Renal cortical epithelial cell (primary cell): ENCODE measurements around the gene BAHCC1. TPM values are rescaled to one million over a fixed set of nuclear protein-coding genes. Genes with fewer than 3 reads are reported as not detected.
"Not testable (repeated sequence)": the region's sequence is repeated elsewhere in the genome, so short reads cannot be mapped to it uniquely, and the experiment has no call there.

ENCODE experiments used
- DNase-seq: peaks from one replicate; pipeline ENCODE4 v3.0.0-alpha.2; 2011; ENCODE audit warnings: low read depth
- total RNA-seq: library from RNA; depleted of rRNA; stranded (reverse); fragments of >200 nt; gene quantifications from 2 replicates; pipeline ENCODE4 v1.2.3, GENCODE V29; 2014

Gene BAHCC1
- total RNA-seq, 1 donor from 2014 or later: 13.2 TPM

DNA sequence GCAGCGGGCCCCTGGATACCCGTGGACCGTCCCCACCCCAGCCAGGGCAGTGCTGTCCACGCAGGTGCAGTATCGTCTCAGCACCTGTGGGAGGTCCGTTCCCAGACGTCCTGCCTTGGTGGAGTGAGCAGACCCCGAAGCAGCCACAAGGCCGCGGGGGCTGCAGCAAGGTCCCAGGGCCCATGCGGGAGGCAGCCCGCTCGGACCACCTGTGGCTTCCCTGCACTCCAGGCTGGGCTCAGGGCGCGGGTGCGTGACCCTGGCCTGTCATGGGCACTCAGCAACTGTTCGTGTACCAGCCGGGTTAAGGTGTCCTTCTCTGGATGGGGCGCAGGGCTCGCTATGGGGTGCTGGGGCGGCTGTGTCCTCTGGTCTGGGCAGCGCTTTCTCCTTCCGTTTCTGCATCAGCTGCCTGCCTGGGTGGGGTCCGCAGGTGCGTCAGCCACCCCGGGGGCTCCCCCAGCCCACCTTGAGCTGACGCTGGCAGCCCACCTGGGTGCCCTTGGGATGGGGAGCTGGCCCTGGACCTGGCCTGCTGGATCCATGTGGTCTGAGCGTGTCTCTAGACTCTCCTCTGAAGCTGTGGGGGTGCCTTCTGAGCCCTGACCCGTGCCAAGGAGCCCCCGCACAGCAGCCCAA lies 18.4 kb downstream of the BAHCC1 start:
- no peak for DNase-seq

DNA sequence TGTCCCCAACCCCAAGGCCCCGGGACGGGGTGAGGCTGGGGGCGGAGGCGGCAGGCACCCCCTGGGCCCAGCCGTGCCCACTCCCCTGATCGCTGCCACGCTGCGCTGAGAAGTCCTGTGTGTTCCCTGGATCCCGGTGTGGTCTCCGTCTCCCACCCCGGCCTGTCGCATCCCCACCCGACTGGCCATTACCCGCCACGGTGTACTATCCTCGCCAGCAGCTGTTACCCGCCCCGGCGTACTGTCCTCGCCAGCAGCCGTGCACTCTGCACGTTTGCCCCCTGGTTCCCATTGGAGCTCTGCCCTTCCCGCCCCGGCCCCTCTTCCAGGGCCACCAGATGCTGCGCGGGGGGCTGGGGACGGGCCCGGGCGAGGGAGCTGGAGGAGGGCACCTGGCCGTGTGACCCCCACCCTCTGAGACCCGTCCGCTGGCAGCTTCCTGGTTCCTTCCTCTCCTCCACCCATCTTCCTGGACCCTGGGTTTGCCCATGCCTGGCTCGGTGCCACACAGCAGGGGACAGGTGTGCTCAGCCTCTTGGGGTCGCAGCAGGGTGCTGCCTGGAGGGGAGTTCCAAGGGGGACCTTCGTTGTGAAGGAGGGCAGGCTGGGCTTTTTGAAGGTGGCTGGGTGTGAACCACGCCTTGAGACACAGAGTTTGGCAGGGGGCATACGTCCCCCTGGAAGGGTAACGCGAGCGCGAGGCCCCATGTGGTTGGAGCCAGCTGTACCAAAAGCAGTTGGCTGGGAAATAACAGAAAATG lies 19.7 kb downstream of the BAHCC1 start:
- DNase-seq: no peak

DNA sequence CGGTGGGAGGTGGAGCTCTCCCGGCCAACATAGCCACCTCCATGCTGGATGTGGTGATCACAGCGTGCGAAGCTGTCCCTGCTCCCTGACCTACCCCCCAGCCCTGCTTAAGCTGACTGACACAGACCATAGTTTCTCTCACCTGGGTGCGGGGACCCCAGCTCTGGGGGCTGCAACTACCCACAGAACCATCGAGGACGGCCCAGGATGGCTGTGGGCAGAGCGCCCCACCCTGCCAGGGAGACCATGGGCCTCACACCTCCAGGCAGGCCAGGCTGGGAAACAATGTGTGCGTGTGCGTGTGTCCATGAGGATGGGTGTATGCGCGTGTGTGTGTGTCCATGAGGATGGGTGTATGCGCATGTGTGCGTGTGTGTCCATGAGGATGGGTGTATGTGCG lies 20.4 kb downstream of the BAHCC1 start:
- DNase-seq: no peak

DNA sequence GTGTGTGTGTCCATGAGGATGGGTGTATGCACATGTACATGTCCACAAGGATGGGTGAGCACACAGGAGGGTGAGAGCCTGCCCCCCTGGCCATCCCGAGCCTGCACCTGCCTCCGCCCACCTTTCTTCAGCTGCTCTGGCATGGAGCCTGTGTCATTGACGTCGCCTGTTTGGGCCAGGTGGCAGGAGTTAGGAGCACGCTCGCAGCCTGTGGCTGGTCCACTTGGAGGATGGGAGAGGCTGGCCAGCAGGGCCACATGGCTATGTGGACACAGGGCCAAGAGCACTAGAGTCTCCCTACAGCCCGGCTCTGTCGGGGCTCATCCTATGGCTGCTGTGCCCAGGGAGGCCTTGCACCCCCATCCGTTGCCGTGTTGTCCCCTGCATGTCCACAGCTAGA lies 21.4 kb downstream of the BAHCC1 start:
- no peak for DNase-seq

DNA sequence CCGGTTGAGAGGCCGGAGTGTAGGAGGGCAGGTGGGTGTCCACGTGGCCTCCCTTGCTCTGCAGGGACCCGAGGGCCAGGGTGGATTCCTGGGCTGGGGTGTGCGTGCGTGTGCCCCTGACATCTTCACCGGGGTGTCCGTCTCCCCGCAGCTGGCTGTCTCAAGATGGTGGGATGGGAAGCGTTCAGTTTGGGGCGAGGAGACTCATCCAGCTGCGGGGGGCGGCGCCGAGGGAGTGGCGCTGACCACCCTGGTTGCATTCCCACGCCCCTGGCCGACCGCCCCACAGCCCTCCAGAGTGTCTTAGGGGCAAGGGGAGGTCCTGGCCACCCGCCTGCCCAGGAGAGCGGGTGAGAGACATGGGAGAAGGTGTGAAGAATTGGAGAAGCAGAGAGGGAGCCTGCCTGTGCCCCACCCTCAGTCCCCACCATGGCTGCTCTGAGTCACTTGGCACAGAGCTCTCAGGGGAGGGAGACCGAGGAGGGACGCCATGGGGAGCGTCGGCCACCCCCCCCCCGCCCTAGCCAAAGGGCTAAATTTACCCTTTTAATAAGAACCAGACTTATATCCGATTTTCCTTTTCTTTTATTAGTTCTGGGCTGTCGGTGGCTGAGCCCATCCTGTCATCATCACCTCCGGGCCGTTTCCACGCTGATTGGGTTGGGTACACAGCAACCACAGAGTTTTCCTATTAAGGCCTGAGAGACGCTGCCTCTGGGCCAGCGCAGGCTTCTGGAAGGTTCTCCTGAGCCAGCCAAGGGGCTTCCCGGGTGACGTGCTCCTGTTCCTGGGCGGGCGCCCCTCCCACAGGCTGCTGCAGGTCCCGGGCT lies 22.0 kb downstream of the BAHCC1 start:
- no peak for DNase-seq

DNA sequence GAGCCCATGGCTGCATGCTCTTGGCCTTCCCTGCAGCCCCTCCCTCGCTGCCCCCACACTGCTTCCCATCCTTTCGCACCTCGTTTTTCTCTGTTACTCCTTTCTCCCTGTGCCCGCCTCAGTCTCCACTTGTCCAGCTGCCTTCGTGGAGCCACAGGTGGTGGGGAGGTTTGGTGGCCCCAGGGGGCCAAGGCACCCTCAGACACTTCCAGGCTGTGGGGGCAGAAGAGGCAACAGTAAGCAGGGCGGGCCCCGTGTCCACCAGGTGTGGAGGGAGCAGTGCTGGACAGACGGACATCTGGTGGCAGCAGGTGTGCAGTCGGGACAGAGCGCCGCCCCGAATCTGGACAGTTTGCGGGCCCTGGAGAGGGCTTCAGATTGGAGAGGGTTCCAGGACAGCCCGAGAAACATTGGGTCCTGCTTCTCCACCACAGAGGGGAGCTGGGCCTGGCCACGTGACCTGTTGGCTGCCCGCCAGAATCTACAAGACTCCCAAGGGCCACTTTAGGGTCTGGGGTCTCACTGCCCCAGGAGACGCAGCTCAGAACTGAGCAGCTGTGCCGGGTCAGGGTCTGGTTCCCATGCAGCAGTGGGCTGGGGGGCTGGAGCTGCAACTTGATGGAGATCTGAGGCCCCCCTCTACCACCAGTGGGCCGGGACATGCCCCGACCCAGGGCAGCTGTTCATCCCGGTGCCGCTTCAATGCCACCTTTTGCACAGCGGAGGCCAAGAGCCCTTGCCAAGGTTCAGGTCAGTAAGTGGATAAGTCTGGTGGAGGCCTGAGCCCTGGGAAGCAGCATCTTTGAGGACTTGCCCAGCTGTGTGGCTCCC lies 22.8 kb downstream of the BAHCC1 start:
- DNase-seq: no peak

DNA sequence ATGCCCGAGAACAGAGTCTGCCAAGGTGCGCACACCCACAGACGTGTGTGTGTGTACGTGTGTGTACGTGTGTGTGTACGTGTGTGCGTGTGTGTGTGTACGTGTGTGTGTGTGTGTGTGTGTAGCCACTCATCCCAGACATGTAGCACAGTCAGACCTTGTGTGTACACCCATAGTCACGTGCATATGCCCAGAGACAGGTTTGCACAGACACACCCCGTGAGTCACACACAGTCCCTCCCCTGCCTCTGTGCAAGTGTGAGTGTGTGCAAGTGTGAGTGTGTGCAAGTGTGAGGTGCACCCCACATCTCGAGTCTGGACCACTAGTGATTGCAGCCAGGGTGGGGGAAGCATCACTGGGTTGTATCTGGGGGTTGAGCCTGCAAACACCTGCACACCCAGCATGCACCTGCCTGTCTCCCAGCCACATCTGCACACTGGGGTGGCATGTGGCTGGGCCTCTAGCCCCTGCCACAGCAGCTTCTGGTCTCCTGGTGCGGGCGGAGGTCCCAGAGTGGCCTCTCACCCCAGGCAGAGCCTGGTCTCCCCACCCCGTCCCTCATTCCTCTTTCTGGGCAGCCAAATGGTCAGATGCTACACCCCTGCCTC lies 23.6 kb downstream of the BAHCC1 start:
- DNase-seq: peak; percentile 54

DNA sequence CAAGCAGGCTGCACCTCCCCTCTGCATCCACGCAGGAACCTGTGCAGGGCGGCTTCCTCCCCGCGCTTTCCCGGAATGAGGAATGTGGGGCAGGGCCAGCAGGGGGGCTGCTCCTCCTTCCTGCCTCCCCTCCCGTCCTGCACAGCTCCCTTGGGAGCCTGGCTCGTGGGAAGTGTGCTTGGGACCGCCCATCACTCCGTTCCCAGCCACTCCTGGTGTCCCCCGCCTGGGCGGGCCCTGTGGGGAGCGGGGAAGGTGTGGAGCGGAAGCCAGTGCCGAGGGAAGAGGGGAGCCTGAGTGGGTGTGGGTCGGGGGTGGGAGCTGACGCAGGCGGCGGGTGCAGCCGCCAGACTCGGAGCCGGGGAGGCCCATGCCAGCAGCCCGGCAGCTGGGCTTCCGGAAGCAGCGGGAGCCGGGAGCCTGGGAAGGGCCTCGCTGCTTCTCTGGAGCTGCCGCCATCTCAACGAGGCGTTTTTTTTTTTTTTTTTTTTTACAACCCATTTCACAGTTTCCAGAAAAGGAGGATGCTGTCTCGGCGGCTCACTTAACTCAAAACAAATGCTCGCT lies 24.1 kb downstream of the BAHCC1 start:
- DNase-seq: peak; percentile 81

DNA sequence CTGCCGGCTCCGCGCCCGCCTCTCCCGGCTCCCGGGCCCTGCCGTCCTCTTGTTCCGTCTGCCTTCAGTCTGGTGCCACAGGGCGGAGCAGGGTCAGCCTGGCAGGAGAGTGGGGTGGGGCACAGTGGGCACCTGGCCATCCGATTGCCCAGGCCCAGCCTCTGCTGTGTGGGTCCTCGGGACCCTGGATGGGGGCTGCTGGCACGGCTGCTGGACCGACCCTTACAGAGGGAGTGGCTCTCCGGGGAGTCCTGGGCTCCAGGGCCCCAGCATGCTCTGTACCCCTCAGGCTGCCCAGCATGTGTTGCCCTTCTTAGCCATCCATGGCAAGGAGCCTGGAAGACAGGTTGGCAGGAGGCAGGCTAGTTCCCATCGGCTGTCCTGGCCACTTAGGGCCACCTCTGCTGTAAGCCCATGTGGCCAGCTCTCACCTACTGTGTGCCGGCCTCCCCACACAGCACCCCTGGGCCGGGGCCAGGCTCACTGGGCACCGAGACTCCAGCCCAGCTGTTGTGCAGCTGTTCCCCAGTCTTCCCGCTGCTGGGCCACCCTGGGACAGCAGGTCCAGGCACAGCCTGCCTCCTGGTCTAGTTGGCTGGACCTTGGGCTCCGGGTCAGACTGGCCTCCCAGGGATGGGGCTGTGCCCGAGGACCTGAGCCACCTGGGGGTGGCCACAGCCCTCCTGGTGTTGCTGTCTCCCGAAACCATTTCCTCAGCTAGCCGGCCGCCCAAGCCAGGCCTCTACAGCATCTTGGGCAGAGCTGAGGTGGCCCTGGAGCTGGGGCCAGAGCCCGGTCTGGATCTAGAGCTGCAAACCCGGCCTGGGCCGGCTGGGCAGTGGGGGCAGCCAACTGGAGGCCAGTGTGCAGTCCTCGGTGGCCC lies 24.9 kb downstream of the BAHCC1 start:
- DNase-seq: no peak

DNA sequence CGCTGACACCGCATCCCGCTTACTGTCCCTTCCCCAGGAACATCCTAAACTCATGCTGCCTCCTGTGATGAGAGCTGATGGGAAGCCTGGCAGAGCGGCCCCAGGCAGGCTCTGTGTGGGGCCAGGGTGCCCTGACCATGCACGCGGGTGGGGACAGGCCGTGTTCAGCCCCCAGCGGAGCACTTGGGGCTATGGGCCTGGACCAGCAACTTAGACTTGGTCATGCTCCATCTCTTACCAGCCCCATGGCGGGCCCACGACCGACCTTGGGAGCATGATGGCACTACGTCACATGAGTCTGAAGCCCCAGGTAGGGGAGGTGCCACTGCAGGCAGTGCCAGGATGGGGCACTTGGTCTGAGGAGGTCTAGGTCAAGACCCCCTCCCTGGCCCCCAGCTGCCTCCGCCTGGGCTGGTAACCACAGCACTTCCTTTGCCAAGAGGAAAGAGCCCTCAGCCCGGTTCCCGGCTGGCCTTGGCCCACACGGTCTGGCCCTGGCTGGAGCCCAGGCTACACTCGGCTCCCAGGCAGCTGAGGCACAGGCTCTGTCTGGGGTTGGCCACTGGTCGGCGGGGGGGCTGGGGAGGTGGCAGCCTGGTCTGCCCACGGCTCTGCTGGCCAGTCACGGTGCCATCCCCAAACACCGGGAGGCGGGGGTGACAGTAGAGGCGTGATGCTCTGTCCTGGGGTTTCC lies 25.7 kb downstream of the BAHCC1 start:
- peak; percentile 14 for DNase-seq

DNA sequence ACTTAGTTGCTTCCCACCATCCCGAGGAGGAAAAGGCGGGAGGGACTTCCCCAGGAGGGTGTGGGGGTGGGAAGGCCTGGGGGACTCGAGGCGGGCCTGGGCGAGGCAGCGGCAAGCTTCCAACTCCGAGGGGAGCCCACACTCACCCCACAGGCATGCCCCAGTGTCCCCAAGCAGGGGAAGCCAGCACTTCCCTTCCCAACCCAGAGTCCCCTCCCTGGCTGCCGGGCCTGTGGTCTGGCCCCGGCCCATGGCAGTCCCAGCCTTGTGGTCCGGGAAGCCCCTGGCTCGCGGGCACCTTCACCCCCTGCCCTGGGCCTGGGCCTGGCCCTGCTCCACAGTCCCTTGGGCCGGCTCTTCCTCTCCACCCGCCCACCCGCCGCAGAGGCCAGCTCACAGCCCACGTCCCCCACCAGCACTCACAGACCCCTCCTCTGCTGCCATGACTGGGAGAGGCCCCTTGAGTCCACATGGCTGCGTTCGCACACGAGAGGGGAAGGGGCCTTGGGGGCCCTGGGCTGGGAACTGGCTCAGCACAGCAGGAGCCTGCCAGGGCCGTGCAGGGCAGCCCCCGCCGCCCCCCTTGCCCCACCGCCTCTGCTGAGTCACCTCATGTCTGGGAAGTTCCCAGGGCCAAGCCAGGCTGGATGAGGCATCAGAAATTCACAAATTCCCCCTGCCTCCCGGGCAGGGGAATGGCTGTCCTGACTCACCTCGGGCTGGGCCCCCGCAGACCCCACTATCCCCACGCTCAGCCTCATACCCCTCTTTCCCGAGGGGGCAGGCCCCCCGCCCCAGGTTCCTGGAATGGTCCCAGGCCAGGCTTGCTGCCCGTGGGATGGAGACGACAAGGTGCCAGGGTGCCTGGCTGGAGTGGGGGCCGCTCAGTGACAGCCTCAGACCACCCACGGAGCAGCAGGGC lies 27.8 kb downstream of the BAHCC1 start:
- peak; percentile 91 for DNase-seq

DNA sequence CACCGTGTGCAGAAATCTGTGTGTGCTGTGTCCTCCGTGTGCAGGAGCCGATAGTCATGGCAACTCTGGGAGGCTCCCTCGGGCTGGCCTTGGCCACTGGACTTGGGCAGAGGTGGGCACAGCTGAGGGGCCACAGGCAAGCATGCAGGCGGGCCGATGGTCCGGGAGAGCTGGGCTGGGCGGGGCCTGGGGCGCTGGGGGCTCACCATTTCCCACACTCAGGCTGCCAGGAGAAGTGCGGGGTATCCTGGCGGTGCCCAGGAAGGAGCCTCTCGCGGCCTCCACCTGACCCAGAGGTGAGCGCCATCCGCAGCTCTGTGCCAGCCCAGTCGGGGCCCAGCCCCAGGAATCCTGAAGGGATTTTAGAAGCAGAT lies 28.4 kb downstream of the BAHCC1 start:
- no peak for DNase-seq

DNA sequence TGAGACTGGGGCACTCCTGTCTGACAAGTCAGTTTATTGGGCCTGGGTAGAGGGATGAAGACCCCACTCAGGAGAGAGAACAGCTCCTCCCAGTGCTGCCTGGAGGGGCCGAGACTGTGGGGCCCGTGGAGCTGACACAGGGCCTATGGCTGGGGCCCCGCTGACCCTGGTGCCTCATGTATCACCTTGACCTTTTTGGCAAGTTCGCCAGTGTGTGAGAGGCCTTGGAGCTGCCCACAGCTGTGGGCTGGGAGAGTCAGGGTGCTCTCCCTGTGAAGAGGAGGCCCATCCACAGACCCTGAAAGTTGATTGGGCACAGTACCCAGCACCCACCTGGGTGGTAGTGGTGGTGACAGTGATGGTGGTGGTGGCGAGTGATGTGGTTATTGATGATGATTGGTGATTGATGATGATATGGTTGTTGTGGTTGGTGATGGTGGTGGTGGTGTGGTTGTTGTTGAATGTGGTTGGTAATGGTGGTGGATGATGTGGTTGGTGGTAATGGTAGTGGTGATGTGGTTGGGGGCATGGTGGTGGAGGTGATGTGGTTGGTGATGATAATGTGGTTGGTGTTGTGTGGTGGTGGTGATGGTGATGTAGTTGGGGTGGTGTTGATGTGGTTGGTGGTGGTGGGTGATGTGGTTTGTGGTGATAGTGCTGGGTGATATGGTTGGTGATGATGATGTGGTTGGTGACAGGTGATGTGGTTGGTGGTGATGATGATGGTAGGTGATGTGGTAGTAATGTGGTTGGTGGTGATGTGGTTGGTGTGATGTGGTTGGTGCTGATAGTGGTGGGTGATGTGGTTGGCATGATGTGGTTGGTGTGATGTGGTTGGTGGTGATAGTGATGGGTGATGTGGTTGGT lies 29.1 kb downstream of the BAHCC1 start:
- no peak for DNase-seq

DNA sequence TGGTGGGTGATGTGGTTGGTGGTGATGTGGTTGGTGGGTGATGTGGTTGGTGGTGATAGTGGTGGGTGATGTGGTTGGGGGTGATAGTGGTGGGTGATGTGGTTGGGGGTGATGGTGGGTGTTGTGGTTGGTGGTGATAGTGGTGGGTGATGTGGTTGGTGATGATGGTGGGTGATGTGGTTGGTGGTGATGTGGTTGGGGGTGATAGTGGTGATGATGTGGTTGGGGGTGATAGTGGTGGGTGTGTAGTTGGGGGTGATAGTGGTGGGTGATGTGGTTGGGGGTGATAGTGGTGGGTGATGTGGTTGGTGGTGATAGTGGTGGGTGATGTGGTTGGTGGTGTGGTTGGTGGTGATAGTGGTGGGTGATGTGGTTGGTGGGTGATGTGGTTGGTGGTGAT lies 29.8 kb downstream of the BAHCC1 start:
- not testable (repeated sequence) for DNase-seq

DNA sequence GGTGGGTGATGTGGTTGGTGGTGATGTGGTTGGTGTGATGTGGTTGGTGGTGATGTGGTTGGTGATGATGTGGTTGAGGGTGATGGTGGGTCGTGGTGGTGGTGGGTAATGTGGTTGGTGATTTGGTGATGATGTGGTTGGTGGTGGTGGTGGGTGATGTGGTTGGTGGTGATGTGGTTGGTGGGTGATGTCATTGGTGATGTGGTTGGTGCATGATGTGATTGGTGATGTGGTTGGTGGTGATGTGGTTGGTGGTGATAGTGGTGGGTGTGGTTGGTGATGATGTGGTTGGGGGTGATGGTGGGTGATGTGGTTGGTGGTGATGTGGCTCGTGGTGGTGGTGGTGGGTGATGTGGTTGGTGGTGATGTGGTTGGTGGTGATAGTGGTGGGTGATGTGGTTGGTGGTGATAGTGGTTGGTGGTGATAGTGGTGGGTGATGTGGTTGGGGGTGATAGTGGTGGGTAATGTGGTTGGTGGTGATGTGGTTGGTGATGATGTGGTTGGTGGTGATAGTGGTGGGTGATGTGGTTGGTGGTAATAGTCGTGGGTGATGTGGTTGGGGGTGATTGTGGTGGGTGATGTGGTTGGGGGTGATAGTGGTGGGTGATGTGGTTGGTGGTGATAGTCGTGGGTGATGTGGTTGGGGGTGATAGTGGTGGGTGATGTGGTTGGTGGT lies 30.6 kb downstream of the BAHCC1 start:
- DNase-seq: not testable (repeated sequence)

DNA sequence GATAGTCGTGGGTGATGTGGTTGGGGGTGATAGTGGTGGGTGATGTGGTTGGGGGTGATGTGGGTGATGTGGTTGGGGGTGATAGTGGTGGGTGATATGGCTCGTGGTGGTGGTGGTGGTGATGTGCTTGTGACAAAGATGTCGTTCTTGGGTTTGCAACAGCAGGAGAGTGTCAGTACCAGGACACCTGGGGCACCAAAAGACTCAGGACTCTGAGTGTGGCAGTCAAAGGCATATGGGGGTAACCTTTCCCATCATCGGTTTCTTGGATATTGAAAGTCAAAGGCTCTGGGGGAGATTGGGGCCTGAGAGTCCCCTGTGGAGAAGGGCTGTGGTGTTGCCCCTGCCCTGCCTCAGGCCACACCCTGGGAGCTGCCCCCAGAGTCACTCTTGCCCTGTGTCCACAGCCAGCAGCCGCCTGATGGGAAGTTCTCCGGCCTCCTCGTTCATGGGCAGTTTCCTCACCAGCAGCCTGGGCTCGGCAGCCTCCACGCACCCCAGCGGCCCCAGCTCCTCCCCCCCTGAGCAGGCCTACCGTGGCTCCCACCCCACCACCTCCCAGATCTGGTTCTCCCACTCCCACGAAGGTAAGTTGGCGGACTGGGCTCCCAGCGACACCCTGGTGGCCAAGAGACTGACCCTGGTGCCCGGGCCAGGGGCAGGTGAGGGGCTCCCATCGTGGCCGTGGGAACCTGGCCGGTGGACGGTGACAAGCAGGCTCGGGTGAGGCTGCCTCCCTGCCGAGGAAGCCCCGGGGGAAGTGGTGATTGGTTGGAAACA lies 31.3 kb downstream of the BAHCC1 start:
- no peak for DNase-seq
